HepG2 (cell line): ENCODE measurements around the gene ASXL1. TPM values are rescaled to one million over a fixed set of nuclear protein-coding genes. Genes with fewer than 3 reads are reported as not detected.

Experiments
- CC2D1A ChIP-seq: sonication (generic); formaldehyde crosslinking; IDR thresholded peaks from 2 replicates; pipeline ENCODE4 v1.8.1; 2023; ENCODE audit warnings: mild to moderate bottlenecking, missing genetic modification reagents
- CHCHD3 ChIP-seq: sonication (generic); formaldehyde crosslinking; IDR thresholded peaks from 2 replicates; pipeline ENCODE4 v1.8.0; 2022; ENCODE audit warnings: mild to moderate bottlenecking, missing genetic modification reagents, moderate library complexity
- EEA1 ChIP-seq: sonication (generic); formaldehyde crosslinking; IDR thresholded peaks from 2 replicates; pipeline ENCODE4 v1.5.1; 2020; ENCODE audit warnings: mild to moderate bottlenecking, missing genetic modification reagents, borderline replicate concordance
- ETV6 ChIP-seq: sonication (generic); formaldehyde crosslinking; conservative IDR thresholded peaks from 2 replicates; pipeline ENCODE4 v1.4.0; 2020; ENCODE audit warnings: missing genetic modification reagents
- FOSL1 ChIP-seq: sonication (generic); formaldehyde crosslinking; IDR thresholded peaks from 2 replicates; pipeline ENCODE4 v1.9.0; 2021; ENCODE audit warnings: missing genetic modification reagents, borderline replicate concordance
- MAX ChIP-seq: IDR thresholded peaks from 2 replicates; pipeline ENCODE4 v1.6.1; 2012; ENCODE audit warnings: inconsistent platforms
- NFE2 ChIP-seq: sonication (generic); formaldehyde crosslinking; IDR thresholded peaks from 2 replicates; pipeline ENCODE4 v1.4.0; 2020; ENCODE audit warnings: missing genetic modification reagents
- NR3C1 ChIP-seq: sonication (generic); formaldehyde crosslinking; IDR thresholded peaks from 2 replicates; pipeline ENCODE4 v1.4.0; 2020; ENCODE audit warnings: missing genetic modification reagents
- RFX3 ChIP-seq: IDR thresholded peaks from 2 replicates; pipeline ENCODE4 v1.6.1; 2016; ENCODE audit warnings: missing biosample characterization, missing genetic modification reagents
- ZMYM2 ChIP-seq: sonication (generic); formaldehyde crosslinking; IDR thresholded peaks from 2 replicates; pipeline ENCODE4 v1.8.0; 2022; ENCODE audit warnings: mild to moderate bottlenecking, missing genetic modification reagents
- ZNF10 ChIP-seq: sonication (generic); formaldehyde crosslinking; IDR thresholded peaks from 2 replicates; pipeline ENCODE4 v1.4.0; 2020; ENCODE audit warnings: mild to moderate bottlenecking, low read depth, missing genetic modification reagents, borderline replicate concordance
- ZNF20 ChIP-seq: sonication (generic); formaldehyde crosslinking; IDR thresholded peaks from 2 replicates; pipeline ENCODE4 v1.4.0; 2020; ENCODE audit warnings: mild to moderate bottlenecking, moderate library complexity, missing genetic modification reagents
- ZNF230 ChIP-seq: sonication (generic); formaldehyde crosslinking; IDR thresholded peaks from 2 replicates; pipeline ENCODE4 v1.4.0; 2020; ENCODE audit warnings: mild to moderate bottlenecking, missing genetic modification reagents
- ZNF30 ChIP-seq: sonication (generic); formaldehyde crosslinking; IDR thresholded peaks from 2 replicates; pipeline ENCODE4 v1.5.0; 2020; ENCODE audit warnings: mild to moderate bottlenecking, missing genetic modification reagents
- ZNF33B ChIP-seq: sonication (generic); formaldehyde crosslinking; IDR thresholded peaks from 2 replicates; pipeline ENCODE4 v1.5.1; 2020; ENCODE audit warnings: mild to moderate bottlenecking, missing genetic modification reagents
- ZNF354B ChIP-seq: sonication (generic); formaldehyde crosslinking; IDR thresholded peaks from 2 replicates; pipeline ENCODE4 v1.8.0; 2022; ENCODE audit warnings: mild to moderate bottlenecking, missing genetic modification reagents
- ZNF496 ChIP-seq: sonication (generic); formaldehyde crosslinking; IDR thresholded peaks from 2 replicates; pipeline ENCODE4 v1.8.1; 2023; ENCODE audit warnings: mild to moderate bottlenecking, moderate library complexity, missing genetic modification reagents; ENCODE audit not compliant: insufficient replicate concordance
- ZNF530 ChIP-seq: sonication (generic); formaldehyde crosslinking; IDR thresholded peaks from 2 replicates; pipeline ENCODE4 v1.5.0; 2020; ENCODE audit warnings: low read depth, mild to moderate bottlenecking, missing genetic modification reagents
- ZNF749 ChIP-seq: sonication (generic); formaldehyde crosslinking; IDR thresholded peaks from 2 replicates; pipeline ENCODE4 v1.8.0; 2022; ENCODE audit warnings: mild to moderate bottlenecking, missing genetic modification reagents, moderate library complexity, borderline replicate concordance
- polyA plus RNA-seq, 8 experiments: library from polyadenylated mRNA; depleted of rRNA in 3 of 8; stranded (reverse) in 7 of 8; unstranded in 1 of 8; fragments of >200 nt; fragmentation: Illumina TruSeq in 4 of 8; extraction: Trizol in 4 of 8; gene quantifications; 2 replicates each; pipeline versions ENCODE4 v1.2.1 to v1.2.3, GENCODE V29; 2011 to 2016; ENCODE audit warnings: low read depth in 4 of 8, missing spikeins in 1 of 8, mixed read lengths in 1 of 8; ENCODE audit not compliant: insufficient read depth in 1 of 8
- total RNA-seq, 5 experiments: library from RNA; depleted of rRNA; stranded (reverse); fragments of >200 nt; fragmentation: Illumina TruSeq; extraction: Trizol; gene quantifications; 2 replicates each; pipeline ENCODE4 v1.2.3, GENCODE V29; 2016; ENCODE audit warnings: low read depth in 1 of 5
- TF ChIP-seq, protein P1 (sequence below): IDR thresholded peaks from 2 replicates; pipeline ENCODE4 v1.6.1; 2016; ENCODE audit warnings: control low read depth
- TF ChIP-seq, protein P2 (sequence below): sonication (generic); formaldehyde crosslinking; conservative IDR thresholded peaks from 2 replicates; pipeline ENCODE4 v1.8.1; 2023; ENCODE audit warnings: missing genetic modification reagents
- TF ChIP-seq, protein P3 (sequence below), 2 experiments: fragments of 450-650 bp in 1 of 2; sonication (generic) in 1 of 2; formaldehyde crosslinking; IDR thresholded peaks; 2 replicates each; pipeline versions ENCODE4 v1.5.0 to v1.8.0; 2020 to 2022; ENCODE audit warnings: mild to moderate bottlenecking in 1 of 2, missing genetic modification reagents in 1 of 2
- TF ChIP-seq, protein P4 (sequence below): sonication (generic); formaldehyde crosslinking; IDR thresholded peaks from 2 replicates; pipeline ENCODE4 v1.5.0; 2020; ENCODE audit warnings: mild to moderate bottlenecking, missing genetic modification reagents, borderline replicate concordance

The ASXL1 gene
- total and polyA plus RNA-seq, 2 of the 13 experiments (the other 11 are each of a cell fraction or from before 2014, with no cell fraction given), result 62.1 to 74.8 TPM

DNA sequence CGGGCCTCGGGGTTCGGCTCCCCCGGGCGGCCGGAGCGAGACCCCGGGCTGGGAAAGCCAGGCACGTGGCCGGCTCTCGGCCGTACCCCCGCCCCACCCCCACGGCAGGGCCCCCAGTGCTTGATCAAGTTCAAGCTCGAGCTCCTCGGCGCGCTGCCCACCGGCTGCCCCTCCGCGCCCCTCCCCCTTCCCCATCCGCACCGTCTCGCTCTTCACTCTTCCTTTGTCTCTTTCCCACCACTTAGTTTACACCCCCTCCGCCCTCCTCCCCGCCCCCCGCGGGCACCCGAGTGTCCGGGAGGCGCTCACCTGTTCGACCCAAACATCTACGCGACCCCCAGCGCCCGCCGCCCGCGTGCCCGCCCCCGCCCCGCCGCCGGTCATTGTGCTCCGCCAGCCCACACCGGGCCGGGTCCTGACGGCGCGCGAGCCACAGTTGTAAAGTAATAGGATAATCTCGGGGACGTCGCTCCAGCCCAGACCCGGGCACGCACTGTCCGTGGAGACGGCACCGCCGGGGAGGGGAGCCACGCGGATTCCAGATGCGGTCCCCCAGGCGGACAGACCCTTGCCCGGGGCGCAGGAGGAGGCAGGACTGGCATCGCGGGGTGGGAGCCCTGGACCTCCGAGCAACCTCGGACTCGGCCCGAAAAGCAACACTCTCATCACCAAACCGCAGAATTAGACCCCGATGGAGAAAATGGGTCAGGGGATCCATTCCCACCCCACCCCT lies 126.3 kb downstream of the ASXL1 start (continued):
- TF ChIP-seq, protein P1, sequence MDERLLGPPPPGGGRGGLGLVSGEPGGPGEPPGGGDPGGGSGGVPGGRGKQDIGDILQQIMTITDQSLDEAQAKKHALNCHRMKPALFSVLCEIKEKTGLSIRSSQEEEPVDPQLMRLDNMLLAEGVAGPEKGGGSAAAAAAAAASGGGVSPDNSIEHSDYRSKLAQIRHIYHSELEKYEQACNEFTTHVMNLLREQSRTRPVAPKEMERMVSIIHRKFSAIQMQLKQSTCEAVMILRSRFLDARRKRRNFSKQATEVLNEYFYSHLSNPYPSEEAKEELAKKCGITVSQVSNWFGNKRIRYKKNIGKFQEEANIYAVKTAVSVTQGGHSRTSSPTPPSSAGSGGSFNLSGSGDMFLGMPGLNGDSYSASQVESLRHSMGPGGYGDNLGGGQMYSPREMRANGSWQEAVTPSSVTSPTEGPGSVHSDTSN (CRISPR knock-in tag), result no peak
- no peak for TF ChIP-seq ETV6
- peak; percentile 89; the same call in 1 of the 2 replicates for TF ChIP-seq ZNF20 (CRISPR knock-in tag)
- 0 out of 2 replicates have a peak, but pooled peaks have one; percentile 56 for TF ChIP-seq ZNF749
- no peak for TF ChIP-seq RFX3
- TF ChIP-seq EEA1 (CRISPR knock-in tag), result no peak
- no peak for TF ChIP-seq ZNF33B (CRISPR knock-in tag)
- TF ChIP-seq CC2D1A (CRISPR knock-in tag), result no peak
- TF ChIP-seq, protein P2, sequence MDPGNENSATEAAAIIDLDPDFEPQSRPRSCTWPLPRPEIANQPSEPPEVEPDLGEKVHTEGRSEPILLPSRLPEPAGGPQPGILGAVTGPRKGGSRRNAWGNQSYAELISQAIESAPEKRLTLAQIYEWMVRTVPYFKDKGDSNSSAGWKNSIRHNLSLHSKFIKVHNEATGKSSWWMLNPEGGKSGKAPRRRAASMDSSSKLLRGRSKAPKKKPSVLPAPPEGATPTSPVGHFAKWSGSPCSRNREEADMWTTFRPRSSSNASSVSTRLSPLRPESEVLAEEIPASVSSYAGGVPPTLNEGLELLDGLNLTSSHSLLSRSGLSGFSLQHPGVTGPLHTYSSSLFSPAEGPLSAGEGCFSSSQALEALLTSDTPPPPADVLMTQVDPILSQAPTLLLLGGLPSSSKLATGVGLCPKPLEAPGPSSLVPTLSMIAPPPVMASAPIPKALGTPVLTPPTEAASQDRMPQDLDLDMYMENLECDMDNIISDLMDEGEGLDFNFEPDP, result no peak
- TF ChIP-seq, protein P3, sequence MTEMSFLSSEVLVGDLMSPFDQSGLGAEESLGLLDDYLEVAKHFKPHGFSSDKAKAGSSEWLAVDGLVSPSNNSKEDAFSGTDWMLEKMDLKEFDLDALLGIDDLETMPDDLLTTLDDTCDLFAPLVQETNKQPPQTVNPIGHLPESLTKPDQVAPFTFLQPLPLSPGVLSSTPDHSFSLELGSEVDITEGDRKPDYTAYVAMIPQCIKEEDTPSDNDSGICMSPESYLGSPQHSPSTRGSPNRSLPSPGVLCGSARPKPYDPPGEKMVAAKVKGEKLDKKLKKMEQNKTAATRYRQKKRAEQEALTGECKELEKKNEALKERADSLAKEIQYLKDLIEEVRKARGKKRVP (CRISPR knock-in tag; IDR thresholded peaks at IDR 0.05), result no peak
- TF ChIP-seq, protein P4, sequence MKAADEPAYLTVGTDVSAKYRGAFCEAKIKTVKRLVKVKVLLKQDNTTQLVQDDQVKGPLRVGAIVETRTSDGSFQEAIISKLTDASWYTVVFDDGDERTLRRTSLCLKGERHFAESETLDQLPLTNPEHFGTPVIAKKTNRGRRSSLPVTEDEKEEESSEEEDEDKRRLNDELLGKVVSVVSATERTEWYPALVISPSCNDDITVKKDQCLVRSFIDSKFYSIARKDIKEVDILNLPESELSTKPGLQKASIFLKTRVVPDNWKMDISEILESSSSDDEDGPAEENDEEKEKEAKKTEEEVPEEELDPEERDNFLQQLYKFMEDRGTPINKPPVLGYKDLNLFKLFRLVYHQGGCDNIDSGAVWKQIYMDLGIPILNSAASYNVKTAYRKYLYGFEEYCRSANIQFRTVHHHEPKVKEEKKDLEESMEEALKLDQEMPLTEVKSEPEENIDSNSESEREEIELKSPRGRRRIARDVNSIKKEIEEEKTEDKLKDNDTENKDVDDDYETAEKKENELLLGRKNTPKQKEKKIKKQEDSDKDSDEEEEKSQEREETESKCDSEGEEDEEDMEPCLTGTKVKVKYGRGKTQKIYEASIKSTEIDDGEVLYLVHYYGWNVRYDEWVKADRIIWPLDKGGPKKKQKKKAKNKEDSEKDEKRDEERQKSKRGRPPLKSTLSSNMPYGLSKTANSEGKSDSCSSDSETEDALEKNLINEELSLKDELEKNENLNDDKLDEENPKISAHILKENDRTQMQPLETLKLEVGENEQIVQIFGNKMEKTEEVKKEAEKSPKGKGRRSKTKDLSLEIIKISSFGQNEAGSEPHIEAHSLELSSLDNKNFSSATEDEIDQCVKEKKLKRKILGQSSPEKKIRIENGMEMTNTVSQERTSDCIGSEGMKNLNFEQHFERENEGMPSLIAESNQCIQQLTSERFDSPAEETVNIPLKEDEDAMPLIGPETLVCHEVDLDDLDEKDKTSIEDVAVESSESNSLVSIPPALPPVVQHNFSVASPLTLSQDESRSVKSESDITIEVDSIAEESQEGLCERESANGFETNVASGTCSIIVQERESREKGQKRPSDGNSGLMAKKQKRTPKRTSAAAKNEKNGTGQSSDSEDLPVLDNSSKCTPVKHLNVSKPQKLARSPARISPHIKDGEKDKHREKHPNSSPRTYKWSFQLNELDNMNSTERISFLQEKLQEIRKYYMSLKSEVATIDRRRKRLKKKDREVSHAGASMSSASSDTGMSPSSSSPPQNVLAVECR (CRISPR knock-in tag), result peak; percentile 52; the same call in 1 of the 2 replicates
- TF ChIP-seq CHCHD3 (CRISPR knock-in tag), result no peak
- no peak for TF ChIP-seq ZMYM2 (CRISPR knock-in tag)
- TF ChIP-seq ZNF230 (CRISPR knock-in tag), result no peak
- TF ChIP-seq ZNF30, result no peak
- TF ChIP-seq ZNF496, result no peak
- no peak; the same call in 1 of the 2 replicates for TF ChIP-seq MAX
- TF ChIP-seq ZNF10 (CRISPR knock-in tag), result no peak
- no peak for TF ChIP-seq ZNF530 (CRISPR knock-in tag)
- no peak for TF ChIP-seq FOSL1 (CRISPR knock-in tag)
- TF ChIP-seq NFE2 (CRISPR knock-in tag), result no peak
- no peak for TF ChIP-seq NR3C1
- no peak for TF ChIP-seq ZNF354B (CRISPR knock-in tag)
